GM23338 (cell line): ENCODE data around the gene INPP4A. TPM values are rescaled to one million over a fixed set of nuclear protein-coding genes. Genes with fewer than 3 reads are reported as not detected.

Experiments used
- ATAC-seq: fragments of 200-7000 bp; cut with Tn5 transposase; 3 replicates; pipeline ENCODE4 v1.9.1; 2020
- DNase-seq: peaks from one replicate; pipeline ENCODE4 v3.0.0-alpha.2; 2015; ENCODE audit warnings: low spot score
- H2AFZ ChIP-seq: fragments of 200-600 bp; sonication (generic); 2 replicates; pipeline ENCODE4 v1.8.0; 2016; ENCODE audit warnings: antibody characterized with exemption, mild to moderate bottlenecking, moderate library complexity
- H3F3A ChIP-seq: fragments of 200-600 bp; sonication (generic); replicated peaks from 2 replicates; pipeline ENCODE4 v1.8.0; 2017; ENCODE audit warnings: antibody characterized with exemption, mixed run types, low read depth
- H3K27ac ChIP-seq: fragments of 200-600 bp; sonication (generic); 2 replicates; pipeline ENCODE4 v1.6.1; 2016; ENCODE audit warnings: low read depth
- H3K27me3 ChIP-seq: fragments of 200-600 bp; sonication (generic); 2 replicates; pipeline ENCODE4 v1.8.0; 2016; ENCODE audit warnings: mild to moderate bottlenecking, mixed run types, moderate library complexity; ENCODE audit not compliant: insufficient read depth
- H3K36me3 ChIP-seq: fragments of 200-600 bp; sonication (generic); 2 replicates; pipeline ENCODE4 v1.8.0; 2016; ENCODE audit warnings: mild to moderate bottlenecking; ENCODE audit not compliant: insufficient read depth
- H3K4me1 ChIP-seq: fragments of 200-600 bp; sonication (generic); 2 replicates; pipeline ENCODE4 v1.8.0; 2016; ENCODE audit warnings: mild to moderate bottlenecking, moderate library complexity; ENCODE audit not compliant: insufficient read depth
- H3K4me2 ChIP-seq: fragments of 200-600 bp; sonication (generic); 2 replicates; pipeline ENCODE4 v1.7.1; 2017; ENCODE audit warnings: mixed run types
- H3K4me3 ChIP-seq: fragments of 200-600 bp; sonication (generic); 2 replicates; pipeline ENCODE4 v1.6.1; 2016; ENCODE audit warnings: mixed run types
- H3K79me2 ChIP-seq: fragments of 200-600 bp; sonication (generic); replicated peaks from 2 replicates; pipeline ENCODE4 v1.8.0; 2017; ENCODE audit warnings: mild to moderate bottlenecking; ENCODE audit not compliant: insufficient read depth
- H3K9me2 ChIP-seq: fragments of 200-600 bp; sonication (generic); 2 replicates; pipeline ENCODE4 v1.8.0; 2017; ENCODE audit not compliant: insufficient read depth
- H4K20me1 ChIP-seq: fragments of 200-600 bp; sonication (generic); replicated peaks from 2 replicates; pipeline ENCODE4 v1.8.0; 2017; ENCODE audit warnings: mild to moderate bottlenecking; ENCODE audit not compliant: insufficient read depth
- H3K27ac Mint-ChIP-seq: 2 replicates; pipeline ENCODE4 v1.8.0; 2020; ENCODE audit warnings: inconsistent platforms, mild to moderate bottlenecking, moderate library complexity, mixed read lengths
- H3K27me3 Mint-ChIP-seq: 3 replicates; pipeline ENCODE4 v1.8.0; 2022; ENCODE audit warnings: low read depth, mild to moderate bottlenecking, moderate library complexity, mixed read lengths, inconsistent platforms; ENCODE audit not compliant: insufficient read depth, poor library complexity
- H3K36me3 Mint-ChIP-seq: 3 replicates; pipeline ENCODE4 v1.8.0; 2021; ENCODE audit warnings: low read depth, mild to moderate bottlenecking, inconsistent platforms, moderate library complexity, mixed read lengths
- H3K4me1 Mint-ChIP-seq: 3 replicates; pipeline ENCODE4 v1.8.0; 2020; ENCODE audit warnings: mild to moderate bottlenecking, inconsistent platforms, mixed read lengths
- H3K4me3 Mint-ChIP-seq: 3 replicates; pipeline ENCODE4 v1.8.0; 2021; ENCODE audit warnings: moderate library complexity, mild to moderate bottlenecking, inconsistent platforms, mixed read lengths
- H3K9me3 Mint-ChIP-seq: 3 replicates; pipeline ENCODE4 v1.8.0; 2020; ENCODE audit warnings: moderate library complexity, mild to moderate bottlenecking, inconsistent platforms, mixed read lengths
- CTCF ChIP-seq, 2 experiments: fragments of 200-600 bp in 1 of 2; sonication (generic) in 1 of 2; conservative IDR thresholded peaks; 2 replicates each; pipeline versions ENCODE4 v1.5.1 to v1.6.1; 2016 to 2017; ENCODE audit warnings: antibody characterized with exemption in 2 of 2, low read depth in 2 of 2, mild to moderate bottlenecking in 2 of 2, moderate library complexity in 1 of 2
- ETS1 ChIP-seq: IDR thresholded peaks from 2 replicates; pipeline ENCODE4 v1.6.1; 2016; ENCODE audit warnings: antibody characterized with exemption
- EZH2 ChIP-seq: fragments of 200-600 bp; sonication (generic); IDR thresholded peaks from one replicate; pipeline ENCODE4 v1.8.0; 2017; ENCODE audit warnings: antibody characterized with exemption, mild to moderate bottlenecking, low read depth; ENCODE audit not compliant: unreplicated experiment
- EZH2phosphoT487 ChIP-seq: fragments of 200-600 bp; sonication (generic); IDR thresholded peaks from one replicate; pipeline ENCODE4 v1.8.1; 2018; ENCODE audit warnings: antibody characterized with exemption; ENCODE audit not compliant: unreplicated experiment
- JUNB ChIP-seq: IDR thresholded peaks from one replicate; pipeline ENCODE4 v1.6.1; 2016; ENCODE audit warnings: antibody characterized with exemption; ENCODE audit not compliant: unreplicated experiment
- NANOG ChIP-seq: IDR thresholded peaks from 2 replicates; pipeline ENCODE4 v1.6.1; 2016; ENCODE audit warnings: antibody characterized with exemption, borderline replicate concordance
- STAT1 ChIP-seq: IDR thresholded peaks from one replicate; pipeline ENCODE4 v1.6.1; 2016; ENCODE audit warnings: antibody characterized with exemption; ENCODE audit not compliant: unreplicated experiment
- ZNF114 ChIP-seq: fragments of 250-450 bp; sonication (Bioruptor Pico); IDR thresholded peaks from 2 replicates; pipeline ENCODE4 v1.5.0; 2020; ENCODE audit warnings: mild to moderate bottlenecking, moderate library complexity
- ZNF462 ChIP-seq: fragments of 250-450 bp; sonication (Bioruptor Pico); IDR thresholded peaks from 2 replicates; pipeline ENCODE4 v1.5.0; 2020; ENCODE audit warnings: mild to moderate bottlenecking, moderate library complexity
- polyA plus RNA-seq: library from polyadenylated mRNA; unstranded; fragments of >200 nt; fragmentation: Nextera tagmentation; extraction: Ambion mirVana; gene quantifications from 2 replicates; pipeline ENCODE4 v1.2.1, GENCODE V29; 2016
- total RNA-seq: library from RNA; depleted of rRNA; stranded (reverse); fragments of >200 nt; shearing (Covaris generic); gene quantifications from 2 replicates; pipeline ENCODE4 v1.2.3, GENCODE V29; 2014

INPP4A gene
- total and polyA plus RNA-seq, 2 experiments from 2014 or later: 8.5 to 36.9 TPM

DNA sequence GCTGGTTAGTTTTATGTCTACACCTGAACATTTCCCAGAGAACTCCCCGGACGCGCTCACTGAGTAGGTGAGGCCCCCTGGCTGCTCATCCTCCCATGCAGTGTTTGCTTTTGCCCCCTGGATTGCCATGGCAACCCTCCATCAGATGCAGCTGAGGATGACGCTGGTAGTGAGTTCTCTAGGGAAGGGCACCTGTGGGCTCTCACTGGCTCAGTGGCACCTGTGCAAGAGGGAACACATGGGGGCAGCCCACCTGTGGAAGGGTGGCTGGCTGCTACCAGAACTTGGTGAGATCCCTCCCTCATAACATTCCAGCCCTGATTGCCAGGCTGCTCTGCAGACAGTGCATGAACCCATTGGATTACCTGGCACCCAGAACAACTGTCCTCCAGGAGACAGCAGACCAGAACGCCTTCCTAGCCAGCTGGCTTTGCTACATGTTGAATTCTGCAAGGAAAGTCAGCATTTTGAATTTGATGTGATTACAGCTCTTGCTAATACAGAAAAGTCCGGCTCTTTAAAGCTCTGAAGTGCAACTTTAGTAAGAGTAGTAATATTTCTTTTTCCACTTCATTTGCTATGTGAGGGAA lies 142.0 kb downstream of the INPP4A start:
- H3K4me2 ChIP-seq: no peak overlapping the region
- no peak overlapping the region for H3K27ac ChIP-seq
- H3K4me1 Mint-ChIP-seq: no peaks in the 10 kb centered on the region
- no peaks in the 10 kb centered on the region for H3K4me1 ChIP-seq
- H4K20me1 ChIP-seq: no peaks in the 10 kb centered on the region
- H3K36me3 ChIP-seq: 0 out of 2 replicates have a peak, but pooled peaks cover 4% of the 10 kb centered on the region
- no peaks in the 10 kb centered on the region for H3K27me3 ChIP-seq
- no peaks in the 10 kb centered on the region for H3K9me3 Mint-ChIP-seq
- ATAC-seq: no peak
- H3K79me2 ChIP-seq: no peaks in the 10 kb centered on the region
- H3K9me2 ChIP-seq: no peaks in the 10 kb centered on the region
- H3K4me3 Mint-ChIP-seq: no peak overlapping the region
- TF ChIP-seq STAT1: no peak
- no peak for TF ChIP-seq JUNB
- no peak for TF ChIP-seq EZH2phosphoT487
- TF ChIP-seq ZNF114 (CRISPR knock-in tag): no peak
- no peak for TF ChIP-seq ETS1
- no peak for TF ChIP-seq EZH2
- TF ChIP-seq NANOG: no peak
- no peak for TF ChIP-seq ZNF462 (CRISPR knock-in tag)
- peak in 1 of 2 experiments; percentile 17; a peak in 1 of 4 replicates for TF ChIP-seq CTCF (conservative IDR thresholded peaks at IDR 0.05; ENCODE audit: low read depth in 2 of 2)
- H2AFZ ChIP-seq: no peak overlapping the region
- H3K36me3 Mint-ChIP-seq: peaks cover 9% of the 10 kb centered on the region; the same call in 2 of the 3 replicates
- H3K27me3 Mint-ChIP-seq: no peaks in the 10 kb centered on the region
- H3K27ac Mint-ChIP-seq: no peak overlapping the region
- H3F3A ChIP-seq: no peaks in the 10 kb centered on the region
- DNase-seq: peak; percentile 24
- H3K4me3 ChIP-seq: no peak overlapping the region
